Lung (tissue), 12 donors: Measurements from ENCODE around the gene TTC29. TPM values are rescaled to one million over a fixed set of nuclear protein-coding genes. Genes with fewer than 3 reads are reported as not detected.
"Not testable (repeated sequence)": the region's sequence is repeated elsewhere in the genome, so short reads cannot be mapped to it uniquely, and the experiment has no call there.

ENCODE experiments used
- ATAC-seq: fragments of 200-7000 bp; cut with Tn5 transposase; one replicate; pipeline ENCODE4 v1.9.1; 2020; ENCODE audit warnings: moderate number of reproducible peaks; ENCODE audit not compliant: insufficient read depth, low FRiP score
- DNase-seq, 3 donors: peaks; one replicate each; pipeline ENCODE4 v3.0.0-alpha.2; 2013 to 2017
- H3K27ac ChIP-seq, 2 donors: one replicate each; pipeline ENCODE4 v1.5.1; 2013; ENCODE audit warnings: mild to moderate bottlenecking in 2 of 2, moderate library complexity in 2 of 2, control low read depth in 1 of 2, inconsistent platforms in 1 of 2, low read depth in 1 of 2, low read length in 1 of 2
- H3K27me3 ChIP-seq, 3 donors: one replicate each; pipeline ENCODE4 v1.5.1; 2013; ENCODE audit warnings: low read length in 2 of 3; ENCODE audit not compliant: control insufficient read depth in 3 of 3, insufficient read depth in 3 of 3
- H3K36me3 ChIP-seq, 4 donors: one replicate each; pipeline ENCODE4 v1.5.1; 2013; ENCODE audit warnings: low read length in 4 of 4, mild to moderate bottlenecking in 1 of 4, moderate library complexity in 1 of 4; ENCODE audit not compliant: control insufficient read depth in 4 of 4, insufficient read depth in 4 of 4
- H3K4me1 ChIP-seq, 5 donors: one replicate each; pipeline ENCODE4 v1.5.1; 2013; ENCODE audit warnings: low read length in 5 of 5, mild to moderate bottlenecking in 2 of 5, moderate library complexity in 1 of 5; ENCODE audit not compliant: control insufficient read depth in 5 of 5, insufficient read depth in 5 of 5
- H3K4me3 ChIP-seq: one replicate; pipeline ENCODE4 v1.5.1; 2013; ENCODE audit warnings: mild to moderate bottlenecking, control low read depth, moderate library complexity
- H3K9ac ChIP-seq, 2 donors: one replicate each; pipeline ENCODE4 v1.5.1; 2013; ENCODE audit warnings: low read length in 2 of 2, control low read depth in 1 of 2; ENCODE audit not compliant: insufficient read depth in 1 of 2
- H3K9me3 ChIP-seq, 4 donors: one replicate each; pipeline ENCODE4 v1.5.1; 2013; ENCODE audit warnings: low read length in 3 of 4, mild to moderate bottlenecking in 1 of 4, moderate library complexity in 1 of 4; ENCODE audit not compliant: control insufficient read depth in 4 of 4, insufficient read depth in 3 of 4
- WGBS, 2 donors: extraction: QIAGEN DNeasy Blood & Tissue Kit; methylation state at CpG; one replicate each; pipeline ENCODE4 v1.1.7; 2013; 5-methylcytosine and 5-hydroxymethylcytosine counted together
- polyA plus RNA-seq, 2 donors: library from polyadenylated mRNA; stranded (reverse); fragments of 200-250 nt; gene quantifications; one replicate each; pipeline ENCODE4 v1.2.1, GENCODE V29; 2013
- total RNA-seq, 2 donors: library from RNA; depleted of rRNA in 1 of 2; stranded (reverse); fragments of >200 nt in 1 of 2; gene quantifications; one replicate each; pipeline ENCODE4 v1.2.1, GENCODE V29; 2014 to 2021
- TF ChIP-seq, protein P1 (sequence below): IDR thresholded peaks from 2 replicates; pipeline ENCODE4 v1.5.1; 2012; ENCODE audit warnings: mild to moderate bottlenecking; ENCODE audit errors: control extremely low read depth, extremely low read depth
- donor health status: control.
- donor health status: control.
- donor health status: Bipolar disorder and iron deficiency.
- donor health status: healthy.
- donor health status: DM: yes; HTN: yes; CAD: no.

TTC29 gene
- total and polyA plus RNA-seq, 4 donors, result 2.6 to 11.1 (median 7.2) TPM

DNA sequence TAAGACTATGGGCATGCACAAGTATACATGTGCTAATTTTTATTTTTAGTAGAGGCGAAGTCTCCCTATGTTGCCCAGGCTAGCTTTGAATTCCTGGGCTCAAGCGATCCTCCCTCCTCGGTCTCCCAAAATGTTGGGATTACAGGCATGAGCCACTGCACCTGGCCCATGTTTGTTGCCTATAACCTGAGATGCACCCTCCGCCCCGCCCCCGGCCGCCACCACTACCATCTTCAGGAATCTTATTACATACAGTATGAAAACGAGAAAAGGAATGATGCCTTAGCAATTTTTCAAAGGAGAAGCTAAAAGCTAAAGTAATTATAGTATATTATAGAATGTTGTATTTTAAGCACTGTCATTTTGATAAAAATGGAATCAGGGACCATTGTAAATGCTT is 245.8 kb downstream of the TTC29 start:
- Histone ChIP-seq H3K9ac (no peak overlapping the region), H3K27ac (no peak overlapping the region), H3K9me3 (no peaks in the 10 kb centered on the region), H3K4me3 (no peak overlapping the region), H3K27me3 (no peaks in the 10 kb centered on the region), H3K36me3 (no peaks in the 10 kb centered on the region), H3K4me1 (no peaks in the 10 kb centered on the region)
- DNase-seq, result no peak
- TF ChIP-seq, protein P1, sequence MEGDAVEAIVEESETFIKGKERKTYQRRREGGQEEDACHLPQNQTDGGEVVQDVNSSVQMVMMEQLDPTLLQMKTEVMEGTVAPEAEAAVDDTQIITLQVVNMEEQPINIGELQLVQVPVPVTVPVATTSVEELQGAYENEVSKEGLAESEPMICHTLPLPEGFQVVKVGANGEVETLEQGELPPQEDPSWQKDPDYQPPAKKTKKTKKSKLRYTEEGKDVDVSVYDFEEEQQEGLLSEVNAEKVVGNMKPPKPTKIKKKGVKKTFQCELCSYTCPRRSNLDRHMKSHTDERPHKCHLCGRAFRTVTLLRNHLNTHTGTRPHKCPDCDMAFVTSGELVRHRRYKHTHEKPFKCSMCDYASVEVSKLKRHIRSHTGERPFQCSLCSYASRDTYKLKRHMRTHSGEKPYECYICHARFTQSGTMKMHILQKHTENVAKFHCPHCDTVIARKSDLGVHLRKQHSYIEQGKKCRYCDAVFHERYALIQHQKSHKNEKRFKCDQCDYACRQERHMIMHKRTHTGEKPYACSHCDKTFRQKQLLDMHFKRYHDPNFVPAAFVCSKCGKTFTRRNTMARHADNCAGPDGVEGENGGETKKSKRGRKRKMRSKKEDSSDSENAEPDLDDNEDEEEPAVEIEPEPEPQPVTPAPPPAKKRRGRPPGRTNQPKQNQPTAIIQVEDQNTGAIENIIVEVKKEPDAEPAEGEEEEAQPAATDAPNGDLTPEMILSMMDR, result no peak
- ATAC-seq, result no peak
- 93 to 96% methylated on average over 8 of the region's 8 CpGs for WGBS, 2 donors

DNA sequence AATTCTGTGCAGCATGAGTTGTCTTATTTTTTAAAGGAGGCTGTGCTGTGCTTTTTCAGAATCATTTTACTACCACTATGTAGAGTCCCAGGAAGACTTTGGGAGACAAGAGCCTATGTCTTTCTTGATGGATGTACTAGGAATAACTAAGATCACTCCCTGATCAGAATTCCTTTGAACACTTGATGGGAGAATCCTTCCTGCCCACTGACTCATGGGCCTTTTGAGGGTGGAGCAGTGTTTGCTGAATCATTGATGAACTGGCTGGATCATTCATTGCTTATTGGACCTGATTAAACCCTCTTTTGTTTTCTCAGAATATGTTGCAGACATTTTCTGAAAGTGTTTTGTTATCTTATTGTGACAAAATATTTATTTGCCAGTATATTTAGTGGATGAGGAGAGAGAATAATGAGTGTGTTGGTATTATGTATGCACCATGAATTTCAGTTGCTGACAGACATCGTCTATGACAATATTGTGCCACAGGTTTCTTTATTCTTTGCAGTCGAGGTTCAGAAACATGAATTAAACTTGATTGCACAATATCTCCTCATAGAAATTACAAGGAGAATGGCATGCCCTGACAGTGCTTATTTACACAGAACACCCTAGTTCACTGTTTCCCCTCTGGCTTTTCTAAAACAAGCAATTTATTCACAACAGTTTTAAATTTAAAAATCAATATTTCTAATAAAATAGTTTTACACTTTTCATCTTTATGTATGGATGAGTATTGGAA is 270.7 kb downstream of the TTC29 start:
- TF ChIP-seq, protein P1, result no peak
- Histone ChIP-seq H3K4me1 (no peaks in the 10 kb centered on the region), H3K27me3 (no peaks in the 10 kb centered on the region), H3K9ac (no peak overlapping the region), H3K4me3 (no peak overlapping the region), H3K9me3 (no peaks in the 10 kb centered on the region), H3K27ac (no peak overlapping the region), H3K36me3 (no peaks in the 10 kb centered on the region)
- ATAC-seq (no peak), DNase-seq (no peak)
- WGBS, 2 donors, result 68 to 77% methylated on average over 2 of the region's 2 CpGs

DNA sequence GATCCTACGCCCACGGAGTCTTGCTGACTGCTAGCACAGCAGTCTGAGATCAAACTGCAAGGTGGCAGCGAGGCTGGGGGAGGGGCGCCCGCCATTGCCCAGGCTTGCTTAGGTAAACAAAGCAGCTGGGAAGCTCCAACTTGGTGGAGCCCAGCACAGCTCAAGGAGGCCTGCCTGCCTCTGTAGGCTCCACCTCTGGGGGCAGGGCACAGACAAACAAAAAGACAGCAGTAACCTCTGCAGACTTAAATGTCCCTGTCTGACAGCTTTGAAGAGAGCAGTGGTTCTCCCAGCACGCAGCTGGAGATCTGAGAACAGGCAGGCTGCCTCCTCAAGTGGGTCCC is 281.7 kb downstream of the TTC29 start:
- ATAC-seq, H3K9me3 ChIP-seq, H3K36me3 ChIP-seq, DNase-seq, H3K4me3 ChIP-seq, H3K9ac ChIP-seq, H3K4me1 ChIP-seq, H3K27ac ChIP-seq, H3K27me3 ChIP-seq: not testable (repeated sequence)
- WGBS, 2 donors, result 63 to 76% methylated on average over 4 to 6 of the region's 6 CpGs

DNA sequence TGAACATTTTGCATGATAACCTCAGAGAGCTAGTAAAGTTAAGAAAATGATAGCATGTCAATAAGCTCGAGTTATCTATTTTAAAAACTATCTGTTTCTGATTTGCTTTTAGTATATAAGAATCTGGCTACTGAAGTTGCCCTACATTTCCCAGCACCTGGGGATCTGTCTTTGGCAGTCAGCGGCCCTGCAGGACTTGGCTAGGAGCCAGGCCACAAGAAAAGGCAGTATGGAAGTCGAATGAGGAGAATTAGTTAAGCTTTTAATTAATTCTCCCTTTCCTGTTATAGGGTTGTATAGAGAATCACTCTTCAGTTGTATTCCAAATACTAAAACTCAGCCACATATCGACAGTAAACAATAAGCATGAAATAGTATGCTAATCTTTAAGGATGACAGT is 284.3 kb downstream of the TTC29 start:
- Histone ChIP-seq H3K27ac (no peak overlapping the region), H3K4me1 (no peaks in the 10 kb centered on the region), H3K27me3 (peaks cover 0 to 12% (median 8%) of the 10 kb centered on the region in 3 donors), H3K9me3 (peaks cover 0 to 3% (median 0%) of the 10 kb centered on the region in 4 donors), H3K36me3 (no peaks in the 10 kb centered on the region), H3K9ac (no peak overlapping the region), H3K4me3 (no peak overlapping the region)
- TF ChIP-seq, protein P1, result no peak
- ATAC-seq (no peak), DNase-seq (no peak)
- WGBS, 2 donors, result 59 to 63% methylated on average over 4 of the region's 4 CpGs
